Amygdala (tissue), 56 donors: ENCODE data around the gene CFAP57.

ENCODE experiments used
- DNase-seq, 56 donors: peaks; one replicate each; lab custom pipeline; 2025; lab: John Stamatoyannopoulos, UW

The CFAP57 gene

GRCh38 chr1:43221797-43222196, 49.7 kb downstream of the CFAP57 start:
- DNase-seq: no peak

- no peak for DNase-seq
Observed at GRCh38 chr1:43222879-43223278, 50.7 kb downstream of the CFAP57 start.

- DNase-seq: no peak
Observed at GRCh38 chr1:43225168-43225567, 53.0 kb downstream of the CFAP57 start.

- DNase-seq: peak in 54 of 56 donors; percentile 21 to 92 (median 64)
Observed at GRCh38 chr1:43227143-43227764, 55.1 kb downstream of the CFAP57 start.

- DNase-seq: no peak
Observed at GRCh38 chr1:43229826-43230780, 58.0 kb downstream of the CFAP57 start.

GRCh38 chr1:43232074-43232473, 59.9 kb downstream of the CFAP57 start:
- DNase-seq: no peak

- peak in 10 of 56 donors; percentile 6 to 62 (median 21) for DNase-seq
Observed at GRCh38 chr1:43232482-43232881, 60.4 kb downstream of the CFAP57 start.

GRCh38 chr1:43233631-43234030, 61.5 kb downstream of the CFAP57 start:
- DNase-seq: no peak

GRCh38 chr1:43234267-43234666, 62.1 kb downstream of the CFAP57 start:
- no peak for DNase-seq

- no peak for DNase-seq
Observed at GRCh38 chr1:43235040-43235439, 62.9 kb downstream of the CFAP57 start.

- no peak for DNase-seq
Observed at GRCh38 chr1:43235451-43236121, 63.5 kb downstream of the CFAP57 start.

GRCh38 chr1:43237121-43237520, 65.0 kb downstream of the CFAP57 start:
- no peak for DNase-seq

GRCh38 chr1:43238085-43238484, 66.0 kb downstream of the CFAP57 start:
- peak in 50 of 56 donors; percentile 7 to 88 (median 50) for DNase-seq

GRCh38 chr1:43238991-43239469, 66.9 kb downstream of the CFAP57 start:
- DNase-seq: no peak

GRCh38 chr1:43239484-43239883, 67.4 kb downstream of the CFAP57 start:
- no peak for DNase-seq

GRCh38 chr1:43241413-43241836, 69.3 kb downstream of the CFAP57 start:
- DNase-seq: no peak

- DNase-seq: no peak
Observed at GRCh38 chr1:43243299-43243698, 71.2 kb downstream of the CFAP57 start.

- DNase-seq: no peak
Observed at GRCh38 chr1:43246466-43247213, 74.5 kb downstream of the CFAP57 start.

GRCh38 chr1:43247256-43247921, 75.3 kb downstream of the CFAP57 start:
- no peak for DNase-seq

GRCh38 chr1:43250351-43250761, 78.2 kb downstream of the CFAP57 start:
- no peak for DNase-seq
